HG02943 (cell line): ENCODE data around the gene GRM1.

Experiments used
- ATAC-seq: cut with Tn5 transposase; IDR thresholded peaks from one replicate; pipeline ENCODE4 v1.9.1; 2021; ENCODE audit warnings: mild to moderate bottlenecking, low read depth, moderate library complexity; ENCODE audit not compliant: unreplicated experiment

The GRM1 gene

DNA sequence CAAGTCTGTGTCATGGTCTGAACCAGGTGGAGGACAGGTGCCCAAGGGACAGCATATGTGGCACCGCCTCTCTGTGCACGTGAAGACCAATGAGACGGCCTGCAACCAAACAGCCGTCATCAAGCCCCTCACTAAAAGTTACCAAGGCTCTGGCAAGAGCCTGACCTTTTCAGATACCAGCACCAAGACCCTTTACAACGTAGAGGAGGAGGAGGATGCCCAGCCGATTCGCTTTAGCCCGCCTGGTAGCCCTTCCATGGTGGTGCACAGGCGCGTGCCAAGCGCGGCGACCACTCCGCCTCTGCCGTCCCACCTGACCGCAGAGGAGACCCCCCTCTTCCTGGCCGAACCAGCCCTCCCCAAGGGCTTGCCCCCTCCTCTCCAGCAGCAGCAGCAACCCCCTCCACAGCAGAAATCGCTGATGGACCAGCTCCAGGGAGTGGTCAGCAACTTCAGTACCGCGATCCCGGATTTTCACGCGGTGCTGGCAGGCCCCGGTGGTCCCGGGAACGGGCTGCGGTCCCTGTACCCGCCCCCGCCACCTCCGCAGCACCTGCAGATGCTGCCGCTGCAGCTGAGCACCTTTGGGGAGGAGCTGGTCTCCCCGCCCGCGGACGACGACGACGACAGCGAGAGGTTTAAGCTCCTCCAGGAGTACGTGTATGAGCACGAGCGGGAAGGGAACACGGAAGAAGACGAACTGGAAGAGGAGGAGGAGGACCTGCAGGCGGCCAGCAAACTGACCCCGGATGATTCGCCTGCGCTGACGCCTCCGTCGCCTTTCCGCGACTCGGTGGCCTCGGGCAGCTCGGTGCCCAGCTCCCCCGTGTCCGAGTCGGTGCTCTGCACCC is 405.2 kb downstream of the GRM1 start:
- no peak for ATAC-seq

DNA sequence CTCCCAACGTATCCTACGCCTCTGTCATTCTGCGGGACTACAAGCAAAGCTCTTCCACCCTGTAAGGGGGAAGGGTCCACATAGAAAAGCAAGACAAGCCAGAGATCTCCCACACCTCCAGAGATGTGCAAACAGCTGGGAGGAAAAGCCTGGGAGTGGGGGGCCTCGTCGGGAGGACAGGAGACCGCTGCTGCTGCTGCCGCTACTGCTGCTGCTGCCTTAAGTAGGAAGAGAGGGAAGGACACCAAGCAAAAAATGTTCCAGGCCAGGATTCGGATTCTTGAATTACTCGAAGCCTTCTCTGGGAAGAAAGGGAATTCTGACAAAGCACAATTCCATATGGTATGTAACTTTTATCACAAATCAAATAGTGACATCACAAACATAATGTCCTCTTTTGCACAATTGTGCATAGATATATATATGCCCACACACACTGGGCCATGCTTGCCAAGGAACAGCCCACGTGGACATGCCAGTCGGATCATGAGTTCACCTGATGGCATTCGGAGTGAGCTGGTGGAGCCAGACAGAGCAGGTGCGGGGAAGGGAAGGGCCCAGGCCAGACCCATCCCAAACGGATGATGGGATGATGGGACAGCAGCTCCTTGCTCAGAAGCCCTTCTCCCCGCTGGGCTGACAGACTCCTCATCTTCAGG is 406.0 kb downstream of the GRM1 start:
- no peak for ATAC-seq

DNA sequence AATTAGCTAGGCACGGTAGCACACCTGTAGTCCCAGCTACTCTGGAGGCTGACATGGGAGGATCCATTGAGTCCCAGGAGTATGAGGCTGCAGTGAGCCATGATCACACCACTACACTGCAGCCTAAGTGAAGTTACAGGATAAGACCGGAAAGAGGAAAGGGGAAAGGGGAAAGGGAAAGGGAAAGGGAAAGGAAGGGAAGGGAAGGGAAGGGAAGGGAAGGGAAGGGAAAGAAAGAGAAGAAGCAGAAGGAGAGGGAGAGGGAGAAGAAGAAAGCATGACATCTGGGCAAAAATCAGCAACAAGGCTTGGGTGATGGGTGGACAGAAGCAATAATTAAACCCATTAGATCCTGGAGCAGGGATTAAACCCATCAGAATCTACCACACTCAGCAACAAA is 413.0 kb downstream of the GRM1 start:
- ATAC-seq: no peak

DNA sequence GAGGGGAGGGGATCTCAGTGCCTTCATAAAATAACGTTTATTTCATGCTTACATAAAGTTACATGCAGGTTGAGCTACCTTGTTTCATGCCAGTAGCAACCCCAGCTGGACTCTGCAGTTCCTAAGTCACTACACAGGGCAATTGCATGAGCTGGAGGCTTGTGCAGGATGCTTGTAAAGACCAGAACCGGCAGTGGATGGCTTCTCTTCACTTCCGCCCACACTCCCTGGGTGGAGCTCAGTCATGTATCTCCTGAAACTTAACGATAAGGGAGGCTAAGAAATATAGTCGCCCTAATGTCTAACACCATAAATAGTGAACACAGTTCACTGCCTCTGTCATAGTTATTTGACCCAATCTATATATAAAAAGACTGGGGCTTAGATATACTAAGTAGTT is 415.3 kb downstream of the GRM1 start:
- ATAC-seq: no peak

DNA sequence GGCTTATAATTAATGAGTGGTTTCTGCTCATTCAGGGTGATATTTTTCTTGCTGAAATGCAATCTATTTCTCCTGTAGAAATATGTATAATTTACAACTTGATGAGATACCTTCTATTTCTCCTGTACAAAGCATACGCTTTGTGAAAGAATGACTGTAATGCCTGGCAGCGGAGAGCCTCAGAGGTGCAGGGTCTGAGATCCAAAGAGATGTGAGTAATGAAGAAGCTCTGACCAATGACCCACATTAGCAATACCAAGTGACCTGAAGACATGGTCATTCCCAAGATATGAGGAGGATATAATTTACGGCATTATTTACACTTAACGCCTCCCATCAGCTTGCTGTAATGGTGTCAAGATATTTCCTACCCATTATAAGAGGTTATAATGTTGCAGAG is 416.4 kb downstream of the GRM1 start:
- ATAC-seq: no peak

DNA sequence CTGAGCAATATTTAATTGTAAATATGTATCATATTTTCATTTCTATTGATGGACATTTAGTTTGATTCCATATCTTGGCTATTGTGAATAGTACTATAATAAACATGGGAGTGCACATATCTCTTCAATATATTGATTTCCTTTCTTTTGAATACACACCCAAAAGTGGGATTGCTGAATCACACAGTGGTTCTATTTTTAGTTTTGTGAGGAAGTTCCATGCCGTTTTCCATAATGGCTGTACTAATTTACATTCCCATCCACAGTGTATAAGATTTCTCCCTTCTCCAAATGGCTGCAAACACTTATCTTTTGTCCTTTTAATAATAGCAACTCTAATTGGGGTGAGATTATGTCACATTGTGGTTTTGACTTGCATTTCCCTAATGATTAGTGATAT is 428.0 kb downstream of the GRM1 start:
- no peak for ATAC-seq

DNA sequence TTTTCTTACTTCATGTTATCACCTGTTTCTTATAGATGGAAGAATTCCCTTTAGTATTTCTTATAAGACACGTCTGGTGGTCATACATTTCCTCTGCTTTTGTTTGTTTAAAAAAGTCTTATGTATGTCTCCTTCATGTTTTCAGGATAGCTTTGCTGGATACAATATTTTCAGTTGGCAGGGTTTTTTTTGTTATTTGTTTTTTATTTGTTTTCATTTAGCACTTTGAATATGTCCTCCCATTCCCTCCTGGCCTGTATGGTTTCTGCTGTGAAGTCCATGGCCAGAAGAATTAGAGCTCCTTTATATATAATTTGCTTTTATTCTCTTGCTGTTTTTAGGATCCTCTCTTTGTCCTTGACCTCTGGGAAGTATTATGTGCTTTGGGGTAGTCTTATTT is 432.1 kb downstream of the GRM1 start:
- ATAC-seq: no peak

DNA sequence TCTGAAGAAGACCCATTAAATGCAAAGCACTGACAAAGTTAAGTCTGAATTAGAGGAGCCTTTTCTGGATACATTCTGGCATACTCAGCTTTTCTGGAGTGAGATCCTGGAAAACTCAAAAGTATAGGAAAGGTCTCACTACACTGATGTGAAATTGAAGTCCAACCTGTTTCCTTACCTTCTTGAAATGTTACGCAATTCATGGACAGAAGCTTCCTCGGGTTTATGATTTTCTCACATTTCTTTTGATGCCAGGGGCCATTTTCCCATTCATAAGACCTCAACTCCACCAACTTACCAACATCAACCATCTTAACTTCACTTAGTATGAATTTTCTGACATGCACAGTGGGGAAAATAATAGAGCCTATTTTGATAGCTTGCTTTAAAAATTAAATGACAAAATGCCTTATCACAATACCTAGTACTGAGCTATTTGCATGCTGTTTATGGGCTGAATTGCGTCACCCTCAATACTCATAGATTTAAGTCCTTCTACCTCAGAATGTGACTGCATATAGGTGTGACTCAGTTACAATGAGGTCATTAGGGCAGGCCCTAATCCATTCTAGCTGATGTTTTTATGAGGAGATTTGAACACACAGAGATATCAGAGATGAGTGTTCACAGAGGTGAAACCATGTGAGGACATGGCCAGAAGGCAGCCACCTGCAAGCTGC is 441.4 kb downstream of the GRM1 start:
- ATAC-seq: no peak

DNA sequence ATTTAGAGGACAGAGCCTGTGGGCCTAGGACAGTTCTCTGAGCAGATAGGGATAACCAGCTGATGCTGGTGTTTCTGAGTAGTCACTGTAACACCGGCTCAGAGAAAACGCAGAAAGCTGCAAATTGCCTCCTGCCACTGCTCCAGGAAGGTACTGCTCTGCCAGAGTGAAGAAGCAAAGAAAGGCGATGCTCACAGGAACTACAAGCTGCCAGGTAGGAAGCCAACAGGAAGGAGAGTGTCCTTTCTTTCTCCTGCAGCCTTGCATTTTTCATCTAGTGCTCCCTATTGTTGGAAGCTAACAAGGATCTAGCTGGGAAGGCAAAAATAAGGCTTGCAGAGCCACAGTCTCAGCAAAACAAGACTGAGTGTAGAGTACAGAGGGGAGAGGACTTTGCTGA is 444.1 kb downstream of the GRM1 start:
- ATAC-seq: no peak

DNA sequence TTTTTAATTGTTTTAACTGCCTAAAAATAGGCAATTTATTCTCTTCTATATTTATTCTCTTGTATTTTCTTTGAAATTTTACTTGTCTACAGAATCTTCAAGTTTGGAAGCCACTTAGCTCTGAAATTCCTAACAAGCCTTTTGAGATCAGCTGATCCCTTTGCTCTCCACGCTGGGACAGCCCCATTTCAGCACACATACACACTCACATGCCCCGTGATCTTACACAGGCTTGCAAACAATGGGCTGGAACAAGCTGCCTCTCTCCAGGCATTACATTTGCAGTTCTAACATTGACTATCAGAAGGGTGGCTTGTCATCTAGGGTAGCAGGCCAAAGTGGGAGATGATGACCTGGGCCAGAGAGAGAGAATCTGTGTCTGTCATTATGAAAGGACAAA is 452.7 kb downstream of the GRM1 start:
- ATAC-seq: no peak

DNA sequence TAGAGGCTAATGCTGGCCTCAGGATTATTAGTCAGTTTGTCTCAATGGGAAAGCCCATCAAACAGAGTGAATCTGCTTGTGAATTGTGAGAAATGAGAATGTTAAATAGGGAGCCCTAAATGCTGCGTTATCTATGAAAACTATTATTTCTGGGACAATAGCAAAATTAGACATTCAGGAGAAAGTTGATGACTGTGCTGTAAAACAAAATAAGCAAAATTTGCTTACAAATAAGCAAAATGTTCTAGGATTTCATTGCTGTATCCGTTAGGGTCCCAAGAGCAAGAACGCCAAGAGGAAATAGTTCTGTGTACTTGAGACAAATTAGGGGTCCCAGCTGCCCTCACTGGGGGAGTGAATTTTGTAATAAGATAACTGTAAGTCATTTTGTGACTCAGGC is 455.5 kb downstream of the GRM1 start:
- ATAC-seq: no peak
